SK-N-SH treated with all-trans-retinoic acid at 6 μM for 48 hours (cell line): ENCODE data around the gene PRTFDC1.

Experiments
- ATAC-seq: fragments of 200-7000 bp; cut with Tn5 transposase; 3 replicates; pipeline ENCODE4 v1.9.1; 2020; ENCODE audit warnings: mild to moderate bottlenecking, moderate library complexity
- ARNTL ChIP-seq: fragments of 450-650 bp; formaldehyde crosslinking; IDR thresholded peaks from 2 replicates; pipeline ENCODE4 v1.5.0; 2020; ENCODE audit warnings: low read depth, mild to moderate bottlenecking, moderate library complexity, borderline replicate concordance
- BACH2 ChIP-seq: fragments of 250-450 bp; sonication (Bioruptor Pico); IDR thresholded peaks from 2 replicates; pipeline ENCODE4 v1.9.0; 2021; ENCODE audit warnings: mild to moderate bottlenecking, borderline replicate concordance
- CREB5 ChIP-seq: fragments of 250-450 bp; sonication (Bioruptor Pico); IDR thresholded peaks from 2 replicates; pipeline ENCODE4 v1.5.1; 2020; ENCODE audit warnings: low read depth, mild to moderate bottlenecking, moderate library complexity
- CSDC2 ChIP-seq: fragments of 250-450 bp; sonication (Bioruptor Pico); IDR thresholded peaks from 2 replicates; pipeline ENCODE4 v1.5.0; 2020; ENCODE audit warnings: mild to moderate bottlenecking, moderate library complexity
- CSRNP3 ChIP-seq: fragments of 250-450 bp; sonication (Bioruptor Pico); IDR thresholded peaks from 2 replicates; pipeline ENCODE4 v1.5.1; 2021; ENCODE audit warnings: mild to moderate bottlenecking, moderate library complexity
- ESRRG ChIP-seq: fragments of 250-450 bp; sonication (Bioruptor Pico); IDR thresholded peaks from 2 replicates; pipeline ENCODE4 v1.6.1; 2021; ENCODE audit warnings: mild to moderate bottlenecking
- GLIS3 ChIP-seq: fragments of 250-450 bp; sonication (Bioruptor Pico); IDR thresholded peaks from 2 replicates; pipeline ENCODE4 v1.5.0; 2020; ENCODE audit warnings: mild to moderate bottlenecking, moderate library complexity
- ISL1 ChIP-seq: fragments of 250-450 bp; sonication (Bioruptor Pico); IDR thresholded peaks from 2 replicates; pipeline ENCODE4 v2.1.2; 2022; ENCODE audit warnings: mild to moderate bottlenecking, moderate library complexity
- OSR1 ChIP-seq: fragments of 250-450 bp; sonication (Bioruptor Pico); IDR thresholded peaks from 2 replicates; pipeline ENCODE4 v1.8.0; 2022; ENCODE audit warnings: moderate library complexity, mild to moderate bottlenecking, inconsistent platforms
- PATZ1 ChIP-seq: fragments of 250-450 bp; sonication (Bioruptor Pico); IDR thresholded peaks from 2 replicates; pipeline ENCODE4 v1.8.0; 2020; ENCODE audit warnings: mild to moderate bottlenecking, moderate library complexity, borderline replicate concordance
- RARB ChIP-seq: fragments of 250-450 bp; sonication (Bioruptor Pico); IDR thresholded peaks from 2 replicates; pipeline ENCODE4 v1.8.0; 2021; ENCODE audit warnings: mild to moderate bottlenecking, moderate library complexity
- SNAI2 ChIP-seq: fragments of 250-450 bp; sonication (Bioruptor Pico); IDR thresholded peaks from 2 replicates; pipeline ENCODE4 v1.5.0; 2020; ENCODE audit warnings: mild to moderate bottlenecking, moderate library complexity
- TCF4 ChIP-seq: fragments of 250-450 bp; sonication (Bioruptor Pico); IDR thresholded peaks from 2 replicates; pipeline ENCODE4 v1.8.0; 2021; ENCODE audit warnings: mild to moderate bottlenecking, moderate library complexity, borderline replicate concordance
- TOX ChIP-seq: fragments of 250-450 bp; sonication (Bioruptor Pico); IDR thresholded peaks from 2 replicates; pipeline ENCODE4 v1.8.0; 2021; ENCODE audit warnings: mild to moderate bottlenecking, moderate library complexity, borderline replicate concordance
- TSHZ2 ChIP-seq: fragments of 250-450 bp; sonication (Bioruptor Pico); IDR thresholded peaks from 2 replicates; pipeline ENCODE4 v1.5.0; 2020; ENCODE audit warnings: mild to moderate bottlenecking, moderate library complexity
- ZC3H10 ChIP-seq: fragments of 250-450 bp; sonication (Bioruptor Pico); IDR thresholded peaks from 2 replicates; pipeline ENCODE4 v1.5.1; 2021; ENCODE audit warnings: mild to moderate bottlenecking, moderate library complexity
- ZFP3 ChIP-seq: fragments of 250-450 bp; sonication (Bioruptor Pico); IDR thresholded peaks from 2 replicates; pipeline ENCODE4 v1.5.0; 2020; ENCODE audit warnings: mild to moderate bottlenecking, moderate library complexity
- ZFP30 ChIP-seq: fragments of 450-650 bp; formaldehyde crosslinking; IDR thresholded peaks from 2 replicates; pipeline ENCODE4 v1.5.0; 2022; ENCODE audit warnings: mild to moderate bottlenecking, moderate library complexity
- ZNF70 ChIP-seq: fragments of 450-650 bp; formaldehyde crosslinking; IDR thresholded peaks from 2 replicates; pipeline ENCODE4 v1.5.0; 2020; ENCODE audit warnings: mild to moderate bottlenecking, moderate library complexity
- ZNF8 ChIP-seq: fragments of 450-650 bp; formaldehyde crosslinking; IDR thresholded peaks from 2 replicates; pipeline ENCODE4 v1.5.0; 2020; ENCODE audit warnings: mild to moderate bottlenecking, moderate library complexity

PRTFDC1 gene

GRCh38 chr10:24850727-24851296, 101.6 kb downstream of the PRTFDC1 start:
- ATAC-seq, result no peak
- TF ChIP-seq ARNTL (no peak), RARB (CRISPR knock-in tag) (no peak), SNAI2 (CRISPR knock-in tag) (no peak), ZFP3 (CRISPR knock-in tag) (no peak), ZC3H10 (CRISPR knock-in tag) (no peak), BACH2 (CRISPR knock-in tag) (no peak), TCF4 (CRISPR knock-in tag) (no peak), GLIS3 (CRISPR knock-in tag) (no peak), PATZ1 (CRISPR knock-in tag) (no peak), OSR1 (CRISPR knock-in tag) (no peak), CREB5 (no peak), ZNF8 (CRISPR knock-in tag) (no peak), ISL1 (CRISPR knock-in tag) (no peak), CSRNP3 (CRISPR knock-in tag) (no peak), ESRRG (CRISPR knock-in tag) (no peak), CSDC2 (CRISPR knock-in tag) (no peak), ZNF70 (no peak), TSHZ2 (CRISPR knock-in tag) (no peak)
- TF ChIP-seq, all 23 proteins: peak for 0

- no peak for ATAC-seq
- no peak for TF ChIP-seq ZC3H10 (CRISPR knock-in tag)
- no peak for TF ChIP-seq CREB5
- TF ChIP-seq ZFP30 (CRISPR knock-in tag), result no peak
- no peak for TF ChIP-seq TSHZ2 (CRISPR knock-in tag)
- no peak for TF ChIP-seq TOX (CRISPR knock-in tag)
- no peak for TF ChIP-seq TCF4 (CRISPR knock-in tag)
- no peak for TF ChIP-seq RARB (CRISPR knock-in tag)
- TF ChIP-seq CSDC2 (CRISPR knock-in tag), result no peak
These were observed 102.7 kb downstream of the PRTFDC1 start for GRCh38 chr10:24849501-24850299.
